ENCODE measurements around the gene A4GALT.
"Not testable (repeated sequence)": the region's sequence is repeated elsewhere in the genome, so short reads cannot be mapped to it uniquely, and the experiment has no call there.

A4GALT gene

GRCh38 chr22:42740320-42740719 is 19.6 kb upstream of the A4GALT start:
- not testable (repeated sequence) for DNase-seq (ENCODE audit: low read depth in 2 of 2)

- no peak for DNase-seq (ENCODE audit: low read depth in 2 of 2)
Measured at GRCh38 chr22:42734406-42734805, 13.7 kb upstream of the A4GALT start.

- not testable (repeated sequence) for DNase-seq (ENCODE audit: low read depth in 2 of 2)
Measured at GRCh38 chr22:42733394-42733793, 12.7 kb upstream of the A4GALT start.

GRCh38 chr22:42732081-42732480 is 11.4 kb upstream of the A4GALT start:
- DNase-seq (ENCODE audit: low read depth in 2 of 2) = no peak

GRCh38 chr22:42726811-42727210 is 6.1 kb upstream of the A4GALT start:
- no peak for DNase-seq (ENCODE audit: low read depth in 2 of 2)

- DNase-seq (ENCODE audit: low read depth in 2 of 2) = no peak
Measured at GRCh38 chr22:42725606-42726355, 5.1 kb upstream of the A4GALT start.

GRCh38 chr22:42724062-42724461 is 3.4 kb upstream of the A4GALT start:
- no peak for DNase-seq (ENCODE audit: low read depth in 2 of 2)

GRCh38 chr22:42721045-42721434 is 370 bp upstream of the A4GALT start:
- no peak for DNase-seq (ENCODE audit: low read depth in 2 of 2)

GRCh38 chr22:42719656-42720262 is 911 bp downstream of the A4GALT start:
- DNase-seq (ENCODE audit: low read depth in 2 of 2) = no peak

GRCh38 chr22:42719133-42719532 is 1.5 kb downstream of the A4GALT start:
- DNase-seq (ENCODE audit: low read depth in 2 of 2) = no peak

- no peak for DNase-seq (ENCODE audit: low read depth in 2 of 2)
Measured at GRCh38 chr22:42717197-42717928, 3.3 kb downstream of the A4GALT start.

- no peak for DNase-seq (ENCODE audit: low read depth in 2 of 2)
Measured at GRCh38 chr22:42716649-42717127, 4.0 kb downstream of the A4GALT start.

- no peak for DNase-seq (ENCODE audit: low read depth in 2 of 2)
Measured at GRCh38 chr22:42716221-42716620, 4.4 kb downstream of the A4GALT start.

- DNase-seq (ENCODE audit: low read depth in 2 of 2) = no peak
Measured at GRCh38 chr22:42714768-42715390, 5.8 kb downstream of the A4GALT start.

- DNase-seq (ENCODE audit: low read depth in 2 of 2) = no peak
Measured at GRCh38 chr22:42714308-42714707, 6.4 kb downstream of the A4GALT start.

GRCh38 chr22:42711895-42712837 is 8.5 kb downstream of the A4GALT start:
- DNase-seq (ENCODE audit: low read depth in 2 of 2) = no peak

GRCh38 chr22:42711281-42711731 is 9.4 kb downstream of the A4GALT start:
- DNase-seq (ENCODE audit: low read depth in 2 of 2) = no peak

GRCh38 chr22:42708417-42708816 is 12.3 kb downstream of the A4GALT start:
- no peak for DNase-seq (ENCODE audit: low read depth in 2 of 2)

- no peak for DNase-seq (ENCODE audit: low read depth in 2 of 2)
Measured at GRCh38 chr22:42707496-42707895, 13.2 kb downstream of the A4GALT start.

GRCh38 chr22:42704896-42705295 is 15.8 kb downstream of the A4GALT start:
- no peak for DNase-seq (ENCODE audit: low read depth in 2 of 2)

GRCh38 chr22:42702675-42703074 is 18.0 kb downstream of the A4GALT start:
- no peak for DNase-seq (ENCODE audit: low read depth in 2 of 2)
